ENCODE data around the gene ZNF490.
"Not testable (repeated sequence)": the region's sequence is repeated elsewhere in the genome, so short reads cannot be mapped to it uniquely, and the experiment has no call there.

ZNF490 gene

GRCh38 chr19:12610540-12611360 is at the start of gene ZNF490, which contains the start of gene ZNF791:
Gene ZNF490, minus strand, starts transcription at chr19:12610813. Its CDS starts 133 bp downstream, at chr19:12610680.
Gene ZNF791, plus strand, starts transcription at chr19:12610920. Its CDS starts 160 bp downstream, at chr19:12611080.
- DNase-seq (ENCODE audit: low read depth in 2 of 2) = peak; percentile 95 to 97

- DNase-seq (ENCODE audit: low read depth in 2 of 2) = no peak
These were observed 47.4 kb upstream of the ZNF490 start for GRCh38 chr19:12657966-12658365.

GRCh38 chr19:12656899-12657571 is 46.4 kb upstream of the ZNF490 start:
- no peak for DNase-seq (ENCODE audit: low read depth in 2 of 2)

GRCh38 chr19:12655546-12655945 is 44.9 kb upstream of the ZNF490 start:
- no peak for DNase-seq (ENCODE audit: low read depth in 2 of 2)

- DNase-seq (ENCODE audit: low read depth in 2 of 2) = no peak
These were observed 41.6 kb upstream of the ZNF490 start for GRCh38 chr19:12652219-12652618.

GRCh38 chr19:12649941-12650340 is 39.3 kb upstream of the ZNF490 start:
- no peak for DNase-seq (ENCODE audit: low read depth in 2 of 2)

- DNase-seq (ENCODE audit: low read depth in 2 of 2) = no peak
These were observed 37.5 kb upstream of the ZNF490 start for GRCh38 chr19:12648088-12648487.

GRCh38 chr19:12647490-12648071 is 37.0 kb upstream of the ZNF490 start:
- DNase-seq (ENCODE audit: low read depth in 2 of 2) = no peak

- DNase-seq (ENCODE audit: low read depth in 2 of 2) = no peak
These were observed 36.4 kb upstream of the ZNF490 start for GRCh38 chr19:12647047-12647446.

- no peak for DNase-seq (ENCODE audit: low read depth in 2 of 2)
These were observed 35.9 kb upstream of the ZNF490 start for GRCh38 chr19:12646551-12646950.

- DNase-seq (ENCODE audit: low read depth in 2 of 2) = not testable (repeated sequence)
These were observed 33.1 kb upstream of the ZNF490 start for GRCh38 chr19:12643716-12644115.

- no peak for DNase-seq (ENCODE audit: low read depth in 2 of 2)
These were observed 31.9 kb upstream of the ZNF490 start for GRCh38 chr19:12642506-12642905.

- no peak for DNase-seq (ENCODE audit: low read depth in 2 of 2)
These were observed 30.8 kb upstream of the ZNF490 start for GRCh38 chr19:12641456-12641855.

GRCh38 chr19:12639901-12640613 is 29.4 kb upstream of the ZNF490 start:
- DNase-seq (ENCODE audit: low read depth in 2 of 2) = peak; percentile 82 to 84

GRCh38 chr19:12638611-12639182 is 28.1 kb upstream of the ZNF490 start:
- DNase-seq (ENCODE audit: low read depth in 2 of 2) = no peak

GRCh38 chr19:12636631-12637030 is 26.0 kb upstream of the ZNF490 start:
- no peak for DNase-seq (ENCODE audit: low read depth in 2 of 2)

GRCh38 chr19:12629215-12629614 is 18.6 kb upstream of the ZNF490 start:
- no peak for DNase-seq (ENCODE audit: low read depth in 2 of 2)

- DNase-seq (ENCODE audit: low read depth in 2 of 2) = no peak
These were observed 17.7 kb upstream of the ZNF490 start for GRCh38 chr19:12628040-12629022.

- no peak for DNase-seq (ENCODE audit: low read depth in 2 of 2)
These were observed 16.3 kb upstream of the ZNF490 start for GRCh38 chr19:12626958-12627357.

- DNase-seq (ENCODE audit: low read depth in 2 of 2) = no peak
These were observed 12.9 kb upstream of the ZNF490 start for GRCh38 chr19:12623361-12624031.

Measured in stimulated activated CD8-positive, alpha-beta memory T cell treated with anti-CD3 and anti-CD28 coated beads, Interleukin-15, amount 100 ng/mL, for 48 hours (primary cell).